GM23248 (cell line): ENCODE results near the gene ADRB2.

Experiments used
- EZH2 ChIP-seq: fragments of 200-600 bp; sonication (generic); IDR thresholded peaks from 2 replicates; pipeline ENCODE4 v1.6.1; 2018; ENCODE audit warnings: antibody characterized with exemption, mild to moderate bottlenecking; ENCODE audit not compliant: insufficient read depth, poor library complexity, severe bottlenecking
- EZH2phosphoT487 ChIP-seq: fragments of 200-600 bp; sonication (generic); IDR thresholded peaks from 2 replicates; pipeline ENCODE4 v1.6.1; 2018; ENCODE audit warnings: antibody characterized with exemption, moderate library complexity, mild to moderate bottlenecking, low read depth; ENCODE audit not compliant: insufficient read depth

GRCh38 chr5:148809781-148810524 lies 16.5 kb upstream of the ADRB2 start:
- TF ChIP-seq EZH2: no peak
- TF ChIP-seq EZH2phosphoT487: no peak
